Heart left ventricle (tissue), 16 donors: ENCODE results near the gene ANO2. TPM values are rescaled to one million over a fixed set of nuclear protein-coding genes. Genes with fewer than 3 reads are reported as not detected.

Experiments used
- ATAC-seq, 4 donors: fragments of 200-7000 bp; cut with Tn5 transposase; one replicate each; pipeline ENCODE4 v1.9.1; 2020 to 2022; ENCODE audit warnings: moderate library complexity in 4 of 4, mild to moderate bottlenecking in 3 of 4, moderate number of reproducible peaks in 1 of 4
- DNase-seq, 5 donors: peaks; one replicate each; pipeline ENCODE4 v3.0.0-alpha.2; 2020
- H3K27ac ChIP-seq, 12 donors: fragments of 200-600 bp; sonication (generic) in 4 of 12; one replicate each; pipeline versions ENCODE4 v1.5.0 to v1.8.0; 2016 to 2022; ENCODE audit warnings: mild to moderate bottlenecking in 2 of 12
- H3K27me3 ChIP-seq, 9 donors: fragments of 200-600 bp; sonication (generic) in 2 of 9; one replicate each; pipeline versions ENCODE4 v1.5.1 to v1.8.0; 2016 to 2022; ENCODE audit warnings: mild to moderate bottlenecking in 3 of 9
- H3K36me3 ChIP-seq, 9 donors: fragments of 200-600 bp; sonication (generic) in 2 of 9; one replicate each; pipeline versions ENCODE4 v1.5.0 to v1.8.0; 2018 to 2022; ENCODE audit warnings: mild to moderate bottlenecking in 2 of 9
- H3K4me1 ChIP-seq, 12 donors: fragments of 200-600 bp; sonication (generic) in 4 of 12; one replicate each; pipeline versions ENCODE4 v1.5.0 to v1.8.0; 2016 to 2022; ENCODE audit warnings: mild to moderate bottlenecking in 3 of 12
- H3K4me3 ChIP-seq, 12 donors: fragments of 200-600 bp; sonication (generic) in 4 of 12; one replicate each; pipeline versions ENCODE4 v1.5.0 to v1.8.0; 2017 to 2022; ENCODE audit warnings: mild to moderate bottlenecking in 9 of 12, moderate library complexity in 4 of 12
- H3K9me3 ChIP-seq, 12 donors: fragments of 200-600 bp; sonication (generic) in 4 of 12; one replicate each; pipeline versions ENCODE4 v1.5.0 to v1.8.0; 2016 to 2022; ENCODE audit warnings: mild to moderate bottlenecking in 1 of 12
- POLR2A ChIP-seq, 2 donors: fragments of 450-650 bp; IDR thresholded peaks; one replicate each; pipeline ENCODE4 v1.6.1; 2017; ENCODE audit warnings: antibody characterized with exemption in 2 of 2, mild to moderate bottlenecking in 2 of 2, moderate library complexity in 2 of 2
- WGBS, 4 donors: extraction: QIAGEN DNeasy Blood & Tissue Kit in 2 of 4; methylation state at CpG; one replicate each; pipeline versions ENCODE4 v1.1.5 to v1.1.7; 2013 to 2018; 5-methylcytosine and 5-hydroxymethylcytosine counted together
- intact Hi-C, 10 donors: fragments of 100-400 bp; cut with DNase I; formaldehyde crosslinking; loops; one replicate each; pipeline versions ENCODE4 v1.11.1 to v1.14.2; 2022
- polyA plus RNA-seq, 2 donors: library from polyadenylated mRNA; stranded (reverse); fragments of 200-250 nt; gene quantifications; one replicate each; pipeline ENCODE4 v1.2.3, GENCODE V29; 2013
- total RNA-seq, 9 donors: library from RNA; depleted of rRNA in 2 of 9; stranded (reverse); fragments of >200 nt in 2 of 9; fragmentation: NEBNext Ultra II Directional in 3 of 9; extraction: Animal tissue kit (Norgen Biotek cat#: 25700) in 3 of 9; gene quantifications; one replicate each; pipeline versions ENCODE4 v1.1.0 to v1.2.4, GENCODE V29; 2016 to 2023
- TF ChIP-seq, protein P1 (sequence below), 12 donors: fragments of 200-600 bp; sonication (generic) in 4 of 12; IDR thresholded peaks; one replicate each; pipeline versions ENCODE4 v1.5.0 to v1.8.0; 2018 to 2022; ENCODE audit warnings: antibody characterized with exemption in 12 of 12, mild to moderate bottlenecking in 5 of 12
- donor health status: ischemic (EF 13 %, LVEDD 7.1; RV severe dilation, severe dysfunction).
- donor health status: healthy with polysubstance abuse.
- donor health status: DM: no; HTN: yes; CAD: no.
- donor health status: DM: no; HTN: no; CAD: no.
- donor health status: ischemic (EF 25% LVEDD 6.9; RV normal size, moderate dysfunction).
- donor health status: ischemic (EF 25% LVEDD 5.7; RV mildly dilated, moderate dysfunction).
- donor health status: healthy.
- donor health status: DM: yes; HTN: yes; CAD: no.
- donor health status: ischemic (EF 35%, LVEDD 5.7; RV mildly dilated, moderate dysfunction).
- donor health status: nonischemic (EF 11% LVEDD 7.7; RV severe dilation, severe dysfunction).
- donor health status: DM: yes; HTN: yes; CAD: no.
- donor health status: PGD.
- donor health status: ischemic (EF 29% LVEDD 5.4; RV normal size, mild dysfunction).
- donor health status: nonischemic (EF 23%, LVEDD 6.1; RV moderate dilation, normal function).

ANO2 gene
- total and polyA plus RNA-seq, 11 donors = 3.4 to 19.4 (median 9.4) TPM

DNA sequence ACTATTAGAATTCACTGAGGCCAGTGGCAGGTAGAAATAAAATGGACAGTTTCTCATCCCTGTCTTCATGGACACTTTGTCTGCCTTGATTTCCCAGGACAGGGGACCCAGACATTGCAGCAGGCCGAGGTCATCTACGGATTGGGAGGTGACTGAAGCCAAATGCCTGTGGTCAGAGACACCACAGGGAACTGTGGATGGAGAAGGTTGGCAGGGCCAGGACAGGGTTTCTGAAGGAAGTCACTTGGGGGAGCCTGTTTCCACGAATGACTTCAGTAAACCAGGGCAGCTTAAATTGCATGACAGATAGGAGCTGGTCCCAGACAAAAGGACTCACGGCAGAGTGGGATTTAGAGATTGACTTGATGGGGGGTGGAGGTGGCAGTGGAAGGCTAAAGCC, 288.2 kb downstream of the ANO2 start:
- H3K27me3 ChIP-seq = peaks cover 0 to 7% (median 0%) of the 10 kb centered on the region in 9 donors
- no peak for TF ChIP-seq POLR2A (IDR thresholded peaks at IDR 0.05)
- TF ChIP-seq, protein P1, sequence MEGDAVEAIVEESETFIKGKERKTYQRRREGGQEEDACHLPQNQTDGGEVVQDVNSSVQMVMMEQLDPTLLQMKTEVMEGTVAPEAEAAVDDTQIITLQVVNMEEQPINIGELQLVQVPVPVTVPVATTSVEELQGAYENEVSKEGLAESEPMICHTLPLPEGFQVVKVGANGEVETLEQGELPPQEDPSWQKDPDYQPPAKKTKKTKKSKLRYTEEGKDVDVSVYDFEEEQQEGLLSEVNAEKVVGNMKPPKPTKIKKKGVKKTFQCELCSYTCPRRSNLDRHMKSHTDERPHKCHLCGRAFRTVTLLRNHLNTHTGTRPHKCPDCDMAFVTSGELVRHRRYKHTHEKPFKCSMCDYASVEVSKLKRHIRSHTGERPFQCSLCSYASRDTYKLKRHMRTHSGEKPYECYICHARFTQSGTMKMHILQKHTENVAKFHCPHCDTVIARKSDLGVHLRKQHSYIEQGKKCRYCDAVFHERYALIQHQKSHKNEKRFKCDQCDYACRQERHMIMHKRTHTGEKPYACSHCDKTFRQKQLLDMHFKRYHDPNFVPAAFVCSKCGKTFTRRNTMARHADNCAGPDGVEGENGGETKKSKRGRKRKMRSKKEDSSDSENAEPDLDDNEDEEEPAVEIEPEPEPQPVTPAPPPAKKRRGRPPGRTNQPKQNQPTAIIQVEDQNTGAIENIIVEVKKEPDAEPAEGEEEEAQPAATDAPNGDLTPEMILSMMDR (IDR thresholded peaks at IDR 0.05) = no peak
- DNase-seq = no peak
- 67 to 83% (median 79%) methylated on average over 4 of the region's 4 CpGs for WGBS, 4 donors
- no peaks in the 10 kb centered on the region for H3K9me3 ChIP-seq
- ATAC-seq = no peak
- intact Hi-C loops = loop anchor here in 1 of 10 donors (10.0 kb wide), 1 partner anchor 232 kb away; no protein-coding TSS in a partner anchor
- H3K4me1 ChIP-seq = peaks cover 0 to 5% (median 0%) of the 10 kb centered on the region in 12 donors
- no peak overlapping the region for H3K4me3 ChIP-seq
- no peaks in the 10 kb centered on the region for H3K36me3 ChIP-seq
- H3K27ac ChIP-seq = no peak overlapping the region

DNA sequence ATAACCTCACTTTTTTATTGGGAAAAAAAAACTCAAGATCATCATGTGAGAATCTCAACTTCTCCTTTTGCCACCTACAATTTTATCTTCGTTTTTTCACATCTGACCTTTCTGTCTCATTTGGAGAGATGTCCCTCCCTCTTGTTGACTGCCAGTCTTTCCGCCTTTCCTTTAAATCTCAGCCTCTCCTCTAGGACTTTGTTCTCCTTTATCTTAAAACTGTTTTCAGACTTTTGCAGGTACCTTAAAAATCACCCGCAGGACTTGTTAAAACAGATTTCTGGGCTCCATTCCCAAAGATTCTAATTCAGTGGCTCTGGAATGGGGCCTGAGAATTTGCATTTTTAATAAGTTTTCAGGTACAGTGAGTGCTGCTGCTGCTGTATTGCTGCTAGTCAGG, 289.9 kb downstream of the ANO2 start:
- intact Hi-C loops = loop anchor here in 1 of 10 donors (10.0 kb wide), 1 partner anchor 230 kb away; no protein-coding TSS in a partner anchor
- H3K36me3 ChIP-seq = no peaks in the 10 kb centered on the region
- WGBS, 4 donors = 81 to 87% (median 83%) methylated on average over 3 of the region's 3 CpGs

DNA sequence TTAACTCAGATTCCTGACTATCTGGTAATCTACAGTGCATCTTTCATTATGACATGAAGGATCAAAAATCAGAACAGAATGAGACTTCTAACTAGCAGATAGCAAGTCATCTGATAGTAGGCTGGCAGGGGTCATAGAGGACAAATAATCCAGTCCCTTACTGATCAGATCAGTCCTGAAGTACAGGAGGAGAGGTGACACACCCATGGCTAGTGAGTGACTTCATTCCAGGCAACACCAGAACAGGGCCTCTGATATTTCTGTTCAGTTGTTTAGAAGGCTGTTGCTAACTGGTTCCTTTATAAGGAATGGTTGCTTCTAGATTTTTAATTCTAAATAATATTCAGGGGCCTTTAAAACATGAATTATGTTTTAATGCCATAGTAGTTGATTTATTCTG, 291.0 kb downstream of the ANO2 start:
- ATAC-seq (no peak), DNase-seq (no peak)
- no peak overlapping the region for H3K27ac ChIP-seq
- intact Hi-C loops = loop anchor here in 3 of 10 donors (5.0 to 10.0 kb wide), 3 partner anchors 222 to 229 kb away; partner anchors contain the start of gene NTF3 (in 1 of the 3)
- H3K9me3 ChIP-seq = no peaks in the 10 kb centered on the region
- H3K36me3 ChIP-seq = no peaks in the 10 kb centered on the region
- H3K27me3 ChIP-seq = peaks cover 0 to 10% (median 0%) of the 10 kb centered on the region in 9 donors
- peaks cover 0 to 3% (median 0%) of the 10 kb centered on the region in 12 donors for H3K4me1 ChIP-seq
- TF ChIP-seq, protein P1 (IDR thresholded peaks at IDR 0.05) = no peak
- no peak for TF ChIP-seq POLR2A (IDR thresholded peaks at IDR 0.05)
- no peak overlapping the region for H3K4me3 ChIP-seq

More for the DNA sequence above, 289.9 kb downstream of the ANO2 start:
- no peak overlapping the region for H3K27ac ChIP-seq
- DNase-seq (no peak), ATAC-seq (no peak)
- H3K27me3 ChIP-seq = peaks cover 0 to 7% (median 0%) of the 10 kb centered on the region in 9 donors
- no peak overlapping the region for H3K4me3 ChIP-seq
- H3K9me3 ChIP-seq = no peaks in the 10 kb centered on the region
- H3K4me1 ChIP-seq = peaks cover 0 to 5% (median 0%) of the 10 kb centered on the region in 12 donors
- no peak for TF ChIP-seq POLR2A (IDR thresholded peaks at IDR 0.05)
- TF ChIP-seq, protein P1 (IDR thresholded peaks at IDR 0.05) = no peak

DNA sequence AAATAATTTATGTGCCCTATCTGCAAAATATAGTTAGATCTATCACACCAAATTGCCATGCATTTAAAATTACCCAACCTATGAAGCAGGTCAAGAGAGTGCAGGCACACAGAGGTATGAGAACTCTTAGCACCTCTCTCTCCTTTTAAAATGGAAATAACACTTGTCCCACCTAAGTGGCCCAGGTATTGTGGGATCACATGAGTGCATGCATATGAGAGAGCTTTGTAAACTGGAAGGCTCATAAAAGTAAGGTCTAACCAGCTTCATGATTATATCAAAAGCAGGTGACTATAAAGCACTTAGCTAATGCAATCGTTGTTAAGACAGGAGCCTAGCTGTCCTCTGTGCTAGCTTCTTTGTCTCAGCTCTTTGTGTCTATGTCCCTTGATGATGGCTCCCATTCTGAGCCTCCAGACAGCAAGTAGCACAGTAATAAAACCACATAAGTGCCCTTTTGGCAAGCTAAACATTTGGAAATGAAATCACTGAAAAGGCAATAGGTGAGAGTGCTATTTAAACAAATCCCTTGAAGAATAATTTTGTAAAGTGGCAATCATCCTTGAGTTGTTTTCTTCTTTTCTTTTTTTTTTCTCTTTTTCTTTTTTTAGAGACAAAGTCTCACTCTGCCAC, 294.1 kb downstream of the ANO2 start:
- TF ChIP-seq, protein P1 (IDR thresholded peaks at IDR 0.05) = no peak
- TF ChIP-seq POLR2A (IDR thresholded peaks at IDR 0.05) = no peak
- no peaks in the 10 kb centered on the region for H3K9me3 ChIP-seq
- DNase-seq (no peak), ATAC-seq (no peak)
- 55 to 70% (median 69%) methylated on average over 1 of the region's 1 CpG for WGBS, 4 donors
- intact Hi-C loops = loop anchor here in 3 of 10 donors (5.0 to 10.0 kb wide), 3 partner anchors 219 to 226 kb away; partner anchors contain the start of gene NTF3 (in 1 of the 3)
- H3K27ac ChIP-seq = no peak overlapping the region
- no peaks in the 10 kb centered on the region for H3K36me3 ChIP-seq
- H3K4me1 ChIP-seq = peaks cover 0 to 11% (median 0%) of the 10 kb centered on the region in 12 donors
- H3K4me3 ChIP-seq = no peak overlapping the region
- H3K27me3 ChIP-seq = peaks cover 0 to 14% (median 0%) of the 10 kb centered on the region in 9 donors
